Esophagus muscularis mucosa (tissue), 3 donors: Measurements from ENCODE around the gene PIBF1.

ENCODE experiments used
- CTCF ChIP-seq, 3 experiments: fragments of 200-600 bp in 2 of 3; fragments of 450-650 bp in 1 of 3; sonication (generic) in 2 of 3; IDR thresholded peaks; one replicate each; pipeline ENCODE4 v1.5.1; 2017 to 2019; ENCODE audit warnings: antibody characterized with exemption in 3 of 3, mild to moderate bottlenecking in 2 of 3, moderate library complexity in 1 of 3
- POLR2A ChIP-seq: fragments of 450-650 bp; IDR thresholded peaks from one replicate; pipeline ENCODE4 v1.6.1; 2017; ENCODE audit warnings: antibody characterized with exemption, moderate library complexity, mild to moderate bottlenecking, low read depth
- POLR2AphosphoS5 ChIP-seq, 2 donors: sonication (generic); formaldehyde crosslinking; IDR thresholded peaks; one replicate each; pipeline ENCODE4 v1.6.1; 2017; ENCODE audit warnings: antibody characterized with exemption in 2 of 2

- TF ChIP-seq CTCF (IDR thresholded peaks at IDR 0.05), result no peak
- no peak for TF ChIP-seq POLR2AphosphoS5 (IDR thresholded peaks at IDR 0.05)
- TF ChIP-seq POLR2A, result no peak
Measured at GRCh38 chr13:73060251-73061160, 278.6 kb downstream of the PIBF1 start.
